GM18526 (cell line): Measurements from ENCODE around the gene WRNIP1.

Experiments
- POLR2A ChIP-seq: IDR thresholded peaks from 3 replicates; pipeline ENCODE4 v1.6.1; 2011; ENCODE audit not compliant: insufficient read length; ENCODE audit errors: extremely low read depth

Gene WRNIP1

DNA sequence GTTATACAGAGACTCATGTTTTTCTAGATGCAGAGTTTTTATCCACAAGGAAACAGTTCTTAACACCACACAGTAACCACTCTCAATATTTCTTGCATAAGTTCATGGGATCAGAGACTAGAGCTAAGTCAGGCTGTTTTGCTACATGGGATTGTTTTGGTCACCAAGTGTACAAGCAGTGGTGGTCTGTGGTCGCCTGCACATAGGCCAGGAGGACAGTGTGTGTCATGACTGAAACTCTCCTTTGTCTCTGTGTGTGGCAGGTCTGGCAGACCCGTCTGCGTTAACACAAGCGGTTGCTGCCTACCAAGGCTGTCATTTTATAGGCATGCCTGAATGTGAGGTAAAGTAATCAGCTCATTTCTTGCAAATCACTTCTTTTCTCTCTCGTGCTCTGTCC, 18.9 kb downstream of the WRNIP1 start:
- TF ChIP-seq POLR2A: no peak

- no peak for TF ChIP-seq POLR2A
Measured at GRCh38 chr6:2784930-2785329, 19.7 kb downstream of the WRNIP1 start.

DNA sequence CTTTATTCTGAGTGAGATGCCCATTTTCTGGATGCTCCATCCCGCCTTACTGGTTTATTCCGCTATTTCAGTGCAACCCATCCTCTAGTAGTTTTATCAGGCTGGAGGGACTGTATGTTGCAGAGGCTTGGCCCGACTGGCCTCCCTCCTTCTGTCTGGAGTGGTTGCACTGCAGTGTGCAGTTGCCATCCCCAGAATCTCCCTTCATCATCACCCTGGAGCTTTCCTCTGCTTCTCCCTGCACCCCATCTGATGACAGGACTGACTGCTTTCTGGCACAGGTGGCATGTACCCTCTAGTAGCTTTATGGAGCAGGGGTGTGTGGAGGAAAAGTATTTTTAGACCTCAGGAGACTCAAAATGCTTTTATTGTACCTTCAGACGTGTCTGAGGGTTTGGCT, 21.1 kb downstream of the WRNIP1 start:
- no peak for TF ChIP-seq POLR2A

GRCh38 chr6:2790588-2791449, 25.6 kb downstream of the WRNIP1 start:
- TF ChIP-seq POLR2A: no peak

DNA sequence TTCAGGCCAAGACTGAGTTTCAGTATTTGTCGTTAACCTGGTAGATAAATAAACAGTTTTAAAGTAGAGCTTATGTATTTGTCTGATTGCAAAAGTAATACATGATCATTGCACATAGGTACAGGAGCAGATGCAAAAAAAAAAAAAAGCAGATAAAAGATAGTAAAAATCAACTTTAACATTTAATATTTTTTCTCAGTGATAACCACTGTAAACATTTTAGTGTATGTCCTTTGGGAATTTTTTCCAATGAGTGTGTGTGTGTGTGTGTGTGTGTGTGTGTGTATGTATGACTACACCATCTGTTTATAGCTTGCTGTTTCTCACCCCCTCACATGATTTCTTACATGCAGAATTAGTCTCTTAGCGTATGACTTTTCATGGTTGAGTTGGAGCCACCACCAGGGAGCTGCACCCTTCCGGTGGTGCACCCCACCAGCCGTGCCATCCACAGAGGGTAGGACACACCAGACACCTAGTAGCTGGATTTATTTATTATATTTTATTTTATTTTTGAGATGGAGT, 26.3 kb downstream of the WRNIP1 start:
- no peak for TF ChIP-seq POLR2A

GRCh38 chr6:2792330-2793110, 27.3 kb downstream of the WRNIP1 start:
- no peak for TF ChIP-seq POLR2A

DNA sequence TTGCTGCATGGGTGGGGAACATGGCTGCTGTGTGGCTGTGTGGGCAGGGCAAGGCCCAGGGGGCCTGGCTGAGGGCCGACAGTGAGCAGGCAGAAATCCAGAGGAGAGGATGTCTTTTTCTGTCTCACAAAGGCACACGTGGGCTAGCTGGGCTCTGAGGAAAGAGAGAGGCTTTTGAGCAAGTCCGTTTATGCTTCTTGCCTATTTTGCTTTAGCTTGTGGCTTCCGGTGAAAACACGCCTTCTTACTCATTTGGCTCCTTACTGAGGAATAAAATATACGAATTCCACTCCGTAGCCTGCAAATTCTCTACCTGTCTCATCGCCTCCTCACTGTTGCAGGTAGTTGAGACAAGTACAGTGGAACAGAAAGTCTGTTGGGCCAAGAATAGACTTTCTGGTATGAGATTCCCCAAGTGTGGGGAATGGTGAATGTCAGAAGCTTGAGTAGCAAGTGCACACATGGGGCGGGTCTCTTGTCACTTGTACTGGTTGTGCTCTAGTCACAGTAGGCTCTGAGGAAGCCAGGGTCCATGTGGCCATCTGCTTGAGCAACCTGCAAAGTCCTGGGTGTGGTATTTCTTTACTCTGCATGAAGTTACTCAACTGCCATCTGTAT, 28.4 kb downstream of the WRNIP1 start:
- TF ChIP-seq POLR2A: no peak

DNA sequence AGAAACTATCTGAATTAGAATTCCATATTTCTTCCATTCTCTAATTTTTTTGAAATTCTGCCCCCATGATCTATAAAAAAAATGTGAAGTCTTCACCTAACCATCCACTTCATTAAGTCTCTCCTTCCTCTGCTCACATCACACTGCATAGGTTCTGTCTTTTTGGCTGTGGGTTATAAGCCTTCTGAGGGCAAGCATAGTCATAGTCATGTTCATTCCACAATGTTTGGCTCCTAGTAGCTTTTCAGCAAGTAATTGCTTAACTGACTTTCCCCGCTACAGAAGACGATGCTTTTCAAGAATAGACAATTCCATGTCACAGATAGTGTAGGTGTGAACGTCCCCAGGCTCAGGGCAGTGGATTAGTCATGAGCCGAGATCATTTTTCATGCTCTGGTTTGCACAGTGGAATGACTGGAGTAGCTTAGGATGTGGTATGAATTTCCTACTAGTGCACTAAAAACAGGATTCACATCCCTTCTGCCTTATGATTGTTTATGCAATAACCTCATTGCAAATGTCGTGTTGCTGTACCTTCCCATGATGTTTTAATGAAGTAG, 29.1 kb downstream of the WRNIP1 start:
- TF ChIP-seq POLR2A: no peak

DNA sequence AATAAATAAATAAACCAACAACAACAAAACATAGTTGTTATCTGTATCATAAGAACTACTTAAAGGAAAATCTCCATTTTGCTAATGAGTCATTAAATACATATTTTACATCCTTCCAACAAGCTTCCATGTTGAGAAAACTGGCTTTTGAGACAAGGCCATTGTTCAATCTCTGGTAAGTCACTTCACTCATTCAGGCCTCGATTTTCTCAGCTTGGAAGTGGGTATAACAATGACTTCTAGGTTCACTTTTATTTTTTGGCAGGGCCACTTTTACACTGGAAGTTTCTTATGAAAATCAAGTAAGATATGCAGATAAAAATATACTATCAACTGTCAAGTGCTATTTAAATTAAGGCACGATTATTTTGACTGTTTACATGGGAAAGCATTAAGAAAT, 30.0 kb downstream of the WRNIP1 start:
- no peak for TF ChIP-seq POLR2A

- TF ChIP-seq POLR2A: no peak
Measured at GRCh38 chr6:2795956-2796355, 30.8 kb downstream of the WRNIP1 start.

DNA sequence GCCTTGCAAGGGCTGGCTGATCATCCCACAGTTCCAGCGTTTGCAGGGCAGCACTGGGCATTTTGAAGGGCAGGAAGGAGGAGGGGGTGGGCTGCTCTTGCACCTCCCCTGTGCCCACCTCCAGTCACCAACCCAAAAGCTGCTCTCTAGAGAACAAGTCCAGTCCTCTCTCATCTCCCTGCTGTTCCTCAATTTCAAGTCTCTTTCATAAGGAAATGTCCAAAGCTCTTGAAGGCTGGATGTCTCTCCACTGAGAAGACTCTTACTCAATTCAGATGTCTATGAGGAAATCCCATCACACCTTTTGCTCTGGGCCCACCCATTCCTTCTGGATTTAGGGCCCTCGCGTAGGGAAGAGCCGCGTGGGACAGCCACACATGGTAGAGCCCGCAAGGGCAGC, 31.7 kb downstream of the WRNIP1 start:
- TF ChIP-seq POLR2A: no peak

- no peak for TF ChIP-seq POLR2A
Measured at GRCh38 chr6:2797564-2798031, 32.4 kb downstream of the WRNIP1 start.

- no peak for TF ChIP-seq POLR2A
Measured at GRCh38 chr6:2798586-2799134, 33.5 kb downstream of the WRNIP1 start.

- no peak for TF ChIP-seq POLR2A
Measured at GRCh38 chr6:2799936-2800527, 34.8 kb downstream of the WRNIP1 start.
